NCI-H2196 treated with DMSO at 0.1 percent for 48 hours (cell line): ENCODE measurements around the gene USP2.

Source experiments
- DNase-seq: peaks from one replicate; lab custom pipeline; 2025; ENCODE audit not compliant: unreplicated experiment; lab: John Stamatoyannopoulos, UW

The USP2 gene

DNA sequence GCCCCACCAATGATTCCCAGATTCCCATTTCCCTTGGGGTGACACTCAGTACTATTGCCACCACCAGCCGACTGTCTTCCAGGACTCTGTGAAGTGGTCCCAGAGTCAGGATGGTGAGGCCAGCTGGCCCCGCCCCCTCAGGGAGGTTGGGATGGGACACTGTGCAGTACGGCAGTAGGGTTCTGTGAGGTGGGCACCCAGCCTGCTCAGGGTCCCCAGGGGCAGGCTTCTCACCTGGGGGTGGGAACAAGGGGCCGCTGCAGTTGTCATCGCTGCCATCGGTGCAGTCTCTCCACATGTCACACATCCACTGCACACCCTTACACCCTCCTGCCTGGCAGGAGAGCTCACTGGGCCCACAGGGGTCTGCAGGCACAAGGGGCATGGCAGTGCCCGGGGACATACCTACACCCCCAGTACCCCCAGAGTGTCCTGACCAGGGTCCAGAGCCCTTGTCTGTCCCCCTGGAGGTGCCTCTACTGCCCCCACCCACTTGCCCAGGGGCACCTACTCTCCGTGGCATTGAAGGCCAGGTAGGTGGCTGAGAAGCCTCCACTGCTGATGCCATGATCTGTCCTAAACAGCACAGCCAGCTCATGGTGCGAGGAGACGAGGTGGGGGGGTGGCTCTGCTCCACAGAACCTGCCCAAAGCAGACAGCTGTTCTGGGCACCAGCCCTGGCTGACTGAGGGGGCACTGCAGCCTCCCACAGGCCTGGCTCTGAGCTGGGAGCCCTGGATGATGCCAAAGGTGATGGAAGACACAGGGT lies 38.9 kb downstream of the USP2 start:
- no peak for DNase-seq

DNA sequence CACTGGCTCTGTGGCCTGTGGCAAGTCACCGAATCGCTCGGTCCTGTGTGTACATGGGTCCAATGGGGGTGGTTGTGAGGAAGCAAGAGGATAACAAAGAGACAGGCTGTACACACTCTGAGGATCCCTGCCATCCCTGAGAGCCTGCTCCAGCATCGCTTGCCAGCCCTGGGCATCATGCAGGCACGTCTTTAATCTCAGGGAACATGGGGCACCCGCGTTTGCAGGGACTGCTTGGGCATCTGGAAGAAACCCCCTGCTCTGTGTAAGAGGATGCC lies 39.5 kb downstream of the USP2 start:
- DNase-seq: no peak

DNA sequence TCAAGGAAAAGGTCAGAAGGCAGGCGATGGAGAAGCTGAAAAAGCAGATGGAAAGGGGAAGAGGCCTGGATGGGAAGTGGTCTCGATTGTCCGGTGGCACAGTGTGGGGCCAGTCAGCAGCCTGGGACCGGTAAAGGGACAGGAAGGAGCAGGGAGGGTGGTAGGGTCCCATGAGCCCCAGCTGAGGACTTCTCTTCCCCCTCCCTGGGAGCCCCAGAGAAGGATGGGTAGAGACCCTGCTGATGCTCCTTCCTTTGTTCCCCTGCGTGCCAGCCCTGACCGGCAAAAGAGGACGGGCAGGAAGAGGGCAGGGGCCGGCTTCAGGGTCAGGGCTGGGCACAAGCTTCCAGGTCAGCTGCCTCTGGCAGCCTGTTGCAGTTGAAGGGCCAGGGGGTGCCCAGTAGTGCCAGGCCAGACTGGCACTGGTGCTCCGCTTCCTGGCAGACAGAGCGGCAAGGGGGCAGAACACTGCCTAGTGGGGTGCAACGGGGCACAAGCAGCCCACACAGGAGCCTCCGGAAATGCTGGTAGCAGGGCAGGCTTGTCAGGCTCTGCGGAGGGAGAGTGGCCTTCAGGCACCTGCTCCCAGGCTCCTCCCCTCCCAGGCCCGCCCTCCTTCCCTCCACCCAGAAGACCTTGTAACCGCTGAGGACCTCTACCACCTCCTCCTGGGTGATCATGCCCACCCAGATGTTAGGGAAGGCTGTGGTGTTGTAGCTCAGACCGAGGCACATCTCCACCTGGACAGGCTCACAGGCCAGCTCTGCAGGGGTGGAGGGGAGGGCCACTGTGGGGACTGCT lies 40.1 kb downstream of the USP2 start:
- no peak for DNase-seq

DNA sequence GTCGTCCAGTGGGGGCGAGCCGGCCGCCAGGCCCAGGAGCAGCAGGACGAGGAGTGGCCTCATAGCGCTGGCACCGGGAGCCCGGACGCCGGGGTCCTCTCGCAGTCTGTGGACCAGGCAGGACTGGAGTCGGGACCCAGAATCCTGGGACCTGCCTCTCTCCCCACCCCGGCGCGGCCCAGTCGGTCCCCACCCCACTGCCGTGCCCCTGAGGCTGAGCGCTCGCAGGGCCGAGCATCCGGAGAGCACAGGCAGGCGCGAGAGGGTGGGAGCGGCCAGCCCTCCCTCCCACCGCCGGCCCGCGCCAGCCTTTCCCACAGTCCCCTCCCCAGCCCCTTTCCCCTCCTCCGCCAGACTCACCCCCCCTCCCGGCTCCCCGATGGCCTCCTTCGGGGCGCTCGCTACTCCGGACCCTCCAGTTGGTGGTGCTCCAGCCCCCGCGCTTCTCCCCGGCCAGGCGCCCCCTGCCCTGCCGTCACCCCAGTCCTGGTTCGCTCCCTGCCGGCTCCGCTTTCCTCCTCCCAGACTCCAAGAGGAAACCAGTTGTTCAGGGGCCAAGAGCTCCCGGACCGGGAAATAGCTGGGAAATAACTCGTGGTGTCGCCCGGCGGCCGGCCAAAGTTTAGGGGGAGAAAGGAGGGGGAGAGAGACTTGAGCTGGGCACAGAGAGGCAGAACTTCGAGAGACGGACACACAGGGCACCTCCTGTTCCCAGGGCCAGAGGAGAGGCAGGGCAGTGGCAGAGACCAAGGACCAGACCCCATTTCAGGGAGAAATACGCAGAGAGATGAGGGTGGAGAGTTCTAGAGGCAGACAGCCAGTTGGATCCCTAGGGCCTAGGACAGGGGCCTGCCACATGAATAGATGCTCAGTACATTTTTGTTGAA lies 40.9 kb downstream of the USP2 start, which contains the start of gene C1QTNF5:
Gene C1QTNF5, minus strand, starts transcription at position 549 of the 887 bp plus-strand sequence. Its CDS starts 486 bp downstream, at position 63.
- DNase-seq: no peak

DNA sequence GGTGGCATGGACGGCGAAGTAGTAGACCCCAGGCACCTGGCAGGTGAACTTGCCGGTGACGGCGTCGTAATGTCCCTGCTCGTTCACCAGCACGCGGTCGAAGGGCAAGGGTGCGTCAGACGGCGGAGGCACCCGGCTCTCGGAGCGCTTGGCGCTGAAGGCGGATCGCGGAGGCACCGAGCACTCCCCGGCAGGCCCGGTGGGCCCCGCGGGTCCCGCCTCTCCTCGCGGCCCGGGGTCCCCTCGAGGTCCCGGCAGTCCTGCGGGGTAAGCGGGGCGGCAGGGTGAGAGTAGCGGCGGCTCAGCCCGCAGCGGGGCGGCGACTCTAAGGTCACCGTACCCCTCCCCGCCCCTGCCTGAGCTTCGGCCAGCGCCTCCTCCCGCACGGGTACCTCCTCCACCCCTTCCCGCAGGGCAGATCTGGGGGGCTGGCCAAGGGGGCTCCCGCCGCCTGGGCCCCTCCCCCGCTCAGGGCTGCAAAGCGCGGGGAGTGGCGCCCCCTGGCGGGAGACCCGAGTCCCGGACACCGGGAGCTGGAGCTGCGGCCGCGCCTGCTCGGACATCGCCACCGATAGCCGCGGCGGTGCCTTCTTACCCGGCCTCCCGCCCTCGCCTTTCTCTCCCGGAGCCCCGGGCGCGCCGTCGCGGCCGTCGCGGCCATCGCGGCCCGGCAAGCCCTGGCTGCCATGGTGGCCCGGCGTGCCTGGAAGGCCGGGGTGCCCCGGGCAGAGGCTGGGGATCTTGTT lies 41.7 kb downstream of the USP2 start:
- no peak for DNase-seq

- DNase-seq: no peak
Observed at GRCh38 chr11:119338965-119339588, 42.4 kb downstream of the USP2 start.

GRCh38 chr11:119338318-119338890 lies 43.1 kb downstream of the USP2 start:
- peak; percentile 12 for DNase-seq

- no peak for DNase-seq
Observed at GRCh38 chr11:119337581-119338317, 43.7 kb downstream of the USP2 start.

- DNase-seq: no peak
Observed at GRCh38 chr11:119336744-119337469, 44.6 kb downstream of the USP2 start.

DNA sequence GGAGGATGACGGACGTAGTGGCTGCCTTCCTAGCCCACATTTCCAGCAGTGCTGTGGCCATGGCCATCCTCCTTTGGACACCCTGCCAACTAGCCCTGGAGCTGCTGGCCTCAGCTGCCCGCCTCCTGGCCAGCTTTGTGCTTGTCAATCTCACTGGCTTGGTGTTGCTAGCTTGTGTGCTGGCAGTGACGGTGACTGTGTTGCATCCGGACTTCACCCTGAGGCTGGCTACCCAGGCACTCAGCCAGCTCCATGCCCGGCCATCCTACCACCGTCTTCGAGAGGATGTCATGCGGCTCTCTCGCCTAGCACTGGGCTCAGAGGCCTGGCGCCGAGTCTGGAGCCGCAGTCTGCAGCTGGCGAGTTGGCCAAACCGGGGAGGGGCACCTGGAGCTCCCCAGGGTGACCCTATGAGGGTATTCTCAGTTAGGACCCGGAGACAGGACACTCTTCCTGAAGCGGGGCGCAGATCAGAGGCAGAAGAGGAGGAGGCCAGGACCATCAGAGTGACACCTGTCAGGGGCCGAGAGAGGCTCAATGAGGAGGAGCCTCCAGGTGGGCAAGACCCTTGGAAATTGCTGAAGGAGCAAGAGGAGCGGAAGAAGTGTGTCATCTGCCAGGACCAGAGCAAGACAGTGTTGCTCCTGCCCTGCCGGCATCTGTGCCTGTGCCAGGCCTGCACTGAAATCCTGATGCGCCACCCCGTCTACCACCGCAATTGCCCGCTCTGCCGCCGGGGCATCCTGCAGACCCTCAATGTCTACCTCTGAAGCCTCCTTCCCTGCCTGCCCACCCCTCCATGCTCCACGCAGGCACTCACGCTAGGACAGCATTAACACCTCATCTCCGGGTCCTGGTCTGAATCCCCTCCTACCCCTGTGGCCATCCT lies 45.6 kb downstream of the USP2 start:
- no peak for DNase-seq

DNA sequence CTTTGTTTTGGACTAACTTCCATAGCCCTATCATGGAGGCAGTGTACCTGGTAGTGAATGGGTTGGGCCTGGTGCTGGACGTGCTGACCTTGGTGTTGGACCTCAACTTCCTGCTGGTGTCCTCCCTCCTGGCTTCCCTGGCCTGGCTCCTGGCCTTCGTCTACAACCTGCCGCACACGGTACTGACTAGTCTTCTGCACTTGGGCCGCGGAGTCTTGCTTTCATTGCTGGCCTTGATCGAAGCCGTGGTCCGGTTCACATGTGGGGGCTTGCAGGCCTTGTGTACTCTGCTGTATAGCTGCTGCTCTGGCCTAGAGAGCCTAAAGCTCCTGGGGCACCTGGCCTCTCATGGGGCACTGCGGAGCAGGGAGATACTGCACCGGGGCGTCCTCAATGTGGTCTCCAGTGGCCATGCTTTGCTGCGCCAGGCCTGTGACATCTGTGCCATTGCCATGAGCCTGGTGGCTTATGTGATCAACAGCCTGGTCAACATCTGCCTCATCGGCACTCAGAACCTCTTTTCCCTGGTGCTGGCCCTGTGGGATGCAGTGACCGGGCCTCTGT lies 46.3 kb downstream of the USP2 start:
- DNase-seq: no peak

GRCh38 chr11:119334174-119334930 lies 47.1 kb downstream of the USP2 start, which contains the start of gene RNF26:
Gene RNF26, plus strand, starts transcription at chr11:119334527. Its CDS starts 596 bp downstream, at chr11:119335123.
- DNase-seq: peak; percentile 98

GRCh38 chr11:119332111-119332765 lies 49.3 kb downstream of the USP2 start:
- DNase-seq: no peak

GRCh38 chr11:119330237-119330636 lies 51.3 kb downstream of the USP2 start:
- no peak for DNase-seq

DNA sequence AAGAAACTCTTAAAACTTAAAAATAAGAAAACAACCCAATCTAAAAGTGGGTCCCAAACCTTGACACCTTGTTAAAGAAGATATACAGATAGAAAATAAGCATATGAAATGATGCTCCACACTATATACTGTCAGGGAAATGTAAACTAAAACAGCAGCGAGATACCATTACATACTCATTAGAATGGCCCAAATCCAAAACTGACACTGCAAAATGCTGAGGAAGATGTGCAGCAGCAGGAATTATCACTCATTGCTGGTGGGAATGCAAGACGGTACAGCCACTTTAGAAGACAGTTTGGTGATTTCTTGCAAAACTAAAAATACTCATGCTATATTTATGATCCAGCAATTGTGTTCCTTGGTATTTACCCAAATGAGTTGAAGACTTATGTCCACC lies 52.2 kb downstream of the USP2 start:
- DNase-seq: no peak

DNA sequence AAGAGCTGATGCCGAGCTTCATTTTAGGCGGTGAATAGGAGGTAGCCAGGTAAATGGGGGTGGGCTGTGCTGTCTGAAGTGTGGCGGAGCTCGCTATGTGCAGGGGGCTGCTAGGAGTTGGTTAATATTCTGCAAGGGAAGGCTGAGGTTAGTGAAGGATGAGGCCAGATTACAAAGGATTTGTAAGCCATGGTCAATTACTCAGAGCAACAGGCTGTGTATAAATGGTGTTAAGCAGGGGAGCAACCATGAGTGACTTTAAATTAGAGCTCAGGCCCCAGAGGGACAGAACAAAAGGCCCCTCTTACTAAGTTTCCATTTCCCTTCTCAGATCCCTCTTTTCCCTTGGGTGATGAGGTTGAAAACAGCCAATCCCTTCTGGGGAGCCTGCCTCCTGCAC lies 57.3 kb downstream of the USP2 start:
- no peak for DNase-seq
